GM23338 (cell line): Measurements from ENCODE around the gene PIGB. TPM values are rescaled to one million over a fixed set of nuclear protein-coding genes. Genes with fewer than 3 reads are reported as not detected.

ENCODE experiments used
- ATAC-seq: fragments of 200-7000 bp; cut with Tn5 transposase; 3 replicates; pipeline ENCODE4 v1.9.1; 2020
- DNase-seq: peaks from one replicate; pipeline ENCODE4 v3.0.0-alpha.2; 2015; ENCODE audit warnings: low spot score
- H2AFZ ChIP-seq: fragments of 200-600 bp; sonication (generic); 2 replicates; pipeline ENCODE4 v1.8.0; 2016; ENCODE audit warnings: antibody characterized with exemption, mild to moderate bottlenecking, moderate library complexity
- H3F3A ChIP-seq: fragments of 200-600 bp; sonication (generic); replicated peaks from 2 replicates; pipeline ENCODE4 v1.8.0; 2017; ENCODE audit warnings: antibody characterized with exemption, mixed run types, low read depth
- H3K27ac ChIP-seq: fragments of 200-600 bp; sonication (generic); 2 replicates; pipeline ENCODE4 v1.6.1; 2016; ENCODE audit warnings: low read depth
- H3K27me3 ChIP-seq: fragments of 200-600 bp; sonication (generic); 2 replicates; pipeline ENCODE4 v1.8.0; 2016; ENCODE audit warnings: mild to moderate bottlenecking, mixed run types, moderate library complexity; ENCODE audit not compliant: insufficient read depth
- H3K36me3 ChIP-seq: fragments of 200-600 bp; sonication (generic); 2 replicates; pipeline ENCODE4 v1.8.0; 2016; ENCODE audit warnings: mild to moderate bottlenecking; ENCODE audit not compliant: insufficient read depth
- H3K4me1 ChIP-seq: fragments of 200-600 bp; sonication (generic); 2 replicates; pipeline ENCODE4 v1.8.0; 2016; ENCODE audit warnings: mild to moderate bottlenecking, moderate library complexity; ENCODE audit not compliant: insufficient read depth
- H3K4me2 ChIP-seq: fragments of 200-600 bp; sonication (generic); 2 replicates; pipeline ENCODE4 v1.7.1; 2017; ENCODE audit warnings: mixed run types
- H3K4me3 ChIP-seq: fragments of 200-600 bp; sonication (generic); 2 replicates; pipeline ENCODE4 v1.6.1; 2016; ENCODE audit warnings: mixed run types
- H3K79me2 ChIP-seq: fragments of 200-600 bp; sonication (generic); replicated peaks from 2 replicates; pipeline ENCODE4 v1.8.0; 2017; ENCODE audit warnings: mild to moderate bottlenecking; ENCODE audit not compliant: insufficient read depth
- H3K9me2 ChIP-seq: fragments of 200-600 bp; sonication (generic); 2 replicates; pipeline ENCODE4 v1.8.0; 2017; ENCODE audit not compliant: insufficient read depth
- H4K20me1 ChIP-seq: fragments of 200-600 bp; sonication (generic); replicated peaks from 2 replicates; pipeline ENCODE4 v1.8.0; 2017; ENCODE audit warnings: mild to moderate bottlenecking; ENCODE audit not compliant: insufficient read depth
- H3K27ac Mint-ChIP-seq: 2 replicates; pipeline ENCODE4 v1.8.0; 2020; ENCODE audit warnings: inconsistent platforms, mild to moderate bottlenecking, moderate library complexity, mixed read lengths
- H3K27me3 Mint-ChIP-seq: 3 replicates; pipeline ENCODE4 v1.8.0; 2022; ENCODE audit warnings: low read depth, mild to moderate bottlenecking, moderate library complexity, mixed read lengths, inconsistent platforms; ENCODE audit not compliant: insufficient read depth, poor library complexity
- H3K36me3 Mint-ChIP-seq: 3 replicates; pipeline ENCODE4 v1.8.0; 2021; ENCODE audit warnings: low read depth, mild to moderate bottlenecking, inconsistent platforms, moderate library complexity, mixed read lengths
- H3K4me1 Mint-ChIP-seq: 3 replicates; pipeline ENCODE4 v1.8.0; 2020; ENCODE audit warnings: mild to moderate bottlenecking, inconsistent platforms, mixed read lengths
- H3K4me3 Mint-ChIP-seq: 3 replicates; pipeline ENCODE4 v1.8.0; 2021; ENCODE audit warnings: moderate library complexity, mild to moderate bottlenecking, inconsistent platforms, mixed read lengths
- H3K9me3 Mint-ChIP-seq: 3 replicates; pipeline ENCODE4 v1.8.0; 2020; ENCODE audit warnings: moderate library complexity, mild to moderate bottlenecking, inconsistent platforms, mixed read lengths
- CREB1 ChIP-seq: fragments of 250-450 bp; sonication (Bioruptor Pico); IDR thresholded peaks from 2 replicates; pipeline ENCODE4 v1.5.0; 2020; ENCODE audit warnings: low read depth, mild to moderate bottlenecking, moderate library complexity
- ETS1 ChIP-seq: IDR thresholded peaks from 2 replicates; pipeline ENCODE4 v1.6.1; 2016; ENCODE audit warnings: antibody characterized with exemption
- EZH2 ChIP-seq: fragments of 200-600 bp; sonication (generic); IDR thresholded peaks from one replicate; pipeline ENCODE4 v1.8.0; 2017; ENCODE audit warnings: antibody characterized with exemption, mild to moderate bottlenecking, low read depth; ENCODE audit not compliant: unreplicated experiment
- JUNB ChIP-seq: IDR thresholded peaks from one replicate; pipeline ENCODE4 v1.6.1; 2016; ENCODE audit warnings: antibody characterized with exemption; ENCODE audit not compliant: unreplicated experiment
- REST ChIP-seq: IDR thresholded peaks from one replicate; pipeline ENCODE4 v1.6.1; 2018; ENCODE audit warnings: antibody characterized with exemption; ENCODE audit not compliant: unreplicated experiment
- STAT1 ChIP-seq: IDR thresholded peaks from one replicate; pipeline ENCODE4 v1.6.1; 2016; ENCODE audit warnings: antibody characterized with exemption; ENCODE audit not compliant: unreplicated experiment
- ZNF331 ChIP-seq: fragments of 250-450 bp; sonication (Bioruptor Pico); IDR thresholded peaks from 2 replicates; pipeline ENCODE4 v1.5.0; 2020; ENCODE audit warnings: low read depth, mild to moderate bottlenecking, moderate library complexity
- ZNF462 ChIP-seq: fragments of 250-450 bp; sonication (Bioruptor Pico); IDR thresholded peaks from 2 replicates; pipeline ENCODE4 v1.5.0; 2020; ENCODE audit warnings: mild to moderate bottlenecking, moderate library complexity
- polyA plus RNA-seq: library from polyadenylated mRNA; unstranded; fragments of >200 nt; fragmentation: Nextera tagmentation; extraction: Ambion mirVana; gene quantifications from 2 replicates; pipeline ENCODE4 v1.2.1, GENCODE V29; 2016
- total RNA-seq: library from RNA; depleted of rRNA; stranded (reverse); fragments of >200 nt; shearing (Covaris generic); gene quantifications from 2 replicates; pipeline ENCODE4 v1.2.3, GENCODE V29; 2014

The PIGB gene
- total and polyA plus RNA-seq, 2 experiments from 2014 or later: 6.1 to 9.0 TPM

GRCh38 chr15:55334371-55334770, 15.3 kb downstream of the PIGB start:
- no peak overlapping the region for H3K4me2 ChIP-seq
- H3K4me3 ChIP-seq: no peak overlapping the region
- H3K27ac ChIP-seq: no peak overlapping the region
- no peak overlapping the region for H3K4me3 Mint-ChIP-seq
- ATAC-seq (no peak), DNase-seq (no peak)
- no peaks in the 10 kb centered on the region for H3F3A ChIP-seq
- H4K20me1 ChIP-seq: no peaks in the 10 kb centered on the region
- H3K9me2 ChIP-seq: peaks cover 4% of the 10 kb centered on the region; the same call in 1 of the 2 replicates
- H3K27me3 ChIP-seq: no peaks in the 10 kb centered on the region
- TF ChIP-seq ZNF331 (CRISPR knock-in tag) (no peak), EZH2 (no peak)
- no peaks in the 10 kb centered on the region for H3K79me2 ChIP-seq
- H2AFZ ChIP-seq: no peak overlapping the region
- H3K4me1 ChIP-seq: no peaks in the 10 kb centered on the region
- H3K36me3 ChIP-seq: no peaks in the 10 kb centered on the region
- no peak overlapping the region for H3K27ac Mint-ChIP-seq
- no peaks in the 10 kb centered on the region for H3K9me3 Mint-ChIP-seq
- H3K27me3 Mint-ChIP-seq: peaks cover 3% of the 10 kb centered on the region
- no peaks in the 10 kb centered on the region for H3K4me1 Mint-ChIP-seq
- no peaks in the 10 kb centered on the region for H3K36me3 Mint-ChIP-seq

GRCh38 chr15:55334997-55335396, 16.0 kb downstream of the PIGB start:
- Histone ChIP-seq H3K4me2 (no peak overlapping the region), H3K27me3 (no peaks in the 10 kb centered on the region), H2AFZ (no peak overlapping the region), H3K4me1 (no peaks in the 10 kb centered on the region), H3F3A (no peaks in the 10 kb centered on the region), H4K20me1 (no peaks in the 10 kb centered on the region), H3K27ac (no peak overlapping the region), H3K4me3 (no peak overlapping the region), H3K36me3 (no peaks in the 10 kb centered on the region), H3K9me2 (peaks cover 4% of the 10 kb centered on the region; the same call in 1 of the 2 replicates), H3K79me2 (no peaks in the 10 kb centered on the region)
- H3K36me3 Mint-ChIP-seq: no peaks in the 10 kb centered on the region
- H3K27me3 Mint-ChIP-seq: peaks cover 5% of the 10 kb centered on the region
- no peaks in the 10 kb centered on the region for H3K9me3 Mint-ChIP-seq
- no peak for TF ChIP-seq JUNB
- TF ChIP-seq REST: no peak
- TF ChIP-seq CREB1: no peak
- no peak for TF ChIP-seq STAT1
- no peak for TF ChIP-seq EZH2
- TF ChIP-seq ZNF462 (CRISPR knock-in tag): no peak
- TF ChIP-seq ETS1: no peak
- H3K27ac Mint-ChIP-seq: no peak overlapping the region
- no peak for ATAC-seq
- DNase-seq: no peak
- H3K4me1 Mint-ChIP-seq: no peaks in the 10 kb centered on the region
- H3K4me3 Mint-ChIP-seq: no peak overlapping the region
